GM23338 (cell line): ENCODE measurements around the gene MACO1. TPM values are rescaled to one million over a fixed set of nuclear protein-coding genes. Genes with fewer than 3 reads are reported as not detected.

ENCODE experiments used
- ATAC-seq: fragments of 200-7000 bp; cut with Tn5 transposase; 3 replicates; pipeline ENCODE4 v1.9.1; 2020
- DNase-seq: peaks from one replicate; pipeline ENCODE4 v3.0.0-alpha.2; 2015; ENCODE audit warnings: low spot score
- H2AFZ ChIP-seq: fragments of 200-600 bp; sonication (generic); 2 replicates; pipeline ENCODE4 v1.8.0; 2016; ENCODE audit warnings: antibody characterized with exemption, mild to moderate bottlenecking, moderate library complexity
- H3F3A ChIP-seq: fragments of 200-600 bp; sonication (generic); replicated peaks from 2 replicates; pipeline ENCODE4 v1.8.0; 2017; ENCODE audit warnings: antibody characterized with exemption, mixed run types, low read depth
- H3K27ac ChIP-seq: fragments of 200-600 bp; sonication (generic); 2 replicates; pipeline ENCODE4 v1.6.1; 2016; ENCODE audit warnings: low read depth
- H3K27me3 ChIP-seq: fragments of 200-600 bp; sonication (generic); 2 replicates; pipeline ENCODE4 v1.8.0; 2016; ENCODE audit warnings: mild to moderate bottlenecking, mixed run types, moderate library complexity; ENCODE audit not compliant: insufficient read depth
- H3K36me3 ChIP-seq: fragments of 200-600 bp; sonication (generic); 2 replicates; pipeline ENCODE4 v1.8.0; 2016; ENCODE audit warnings: mild to moderate bottlenecking; ENCODE audit not compliant: insufficient read depth
- H3K4me1 ChIP-seq: fragments of 200-600 bp; sonication (generic); 2 replicates; pipeline ENCODE4 v1.8.0; 2016; ENCODE audit warnings: mild to moderate bottlenecking, moderate library complexity; ENCODE audit not compliant: insufficient read depth
- H3K4me2 ChIP-seq: fragments of 200-600 bp; sonication (generic); 2 replicates; pipeline ENCODE4 v1.7.1; 2017; ENCODE audit warnings: mixed run types
- H3K4me3 ChIP-seq: fragments of 200-600 bp; sonication (generic); 2 replicates; pipeline ENCODE4 v1.6.1; 2016; ENCODE audit warnings: mixed run types
- H3K79me2 ChIP-seq: fragments of 200-600 bp; sonication (generic); replicated peaks from 2 replicates; pipeline ENCODE4 v1.8.0; 2017; ENCODE audit warnings: mild to moderate bottlenecking; ENCODE audit not compliant: insufficient read depth
- H3K9me2 ChIP-seq: fragments of 200-600 bp; sonication (generic); 2 replicates; pipeline ENCODE4 v1.8.0; 2017; ENCODE audit not compliant: insufficient read depth
- H4K20me1 ChIP-seq: fragments of 200-600 bp; sonication (generic); replicated peaks from 2 replicates; pipeline ENCODE4 v1.8.0; 2017; ENCODE audit warnings: mild to moderate bottlenecking; ENCODE audit not compliant: insufficient read depth
- H3K27ac Mint-ChIP-seq: 2 replicates; pipeline ENCODE4 v1.8.0; 2020; ENCODE audit warnings: inconsistent platforms, mild to moderate bottlenecking, moderate library complexity, mixed read lengths
- H3K27me3 Mint-ChIP-seq: 3 replicates; pipeline ENCODE4 v1.8.0; 2022; ENCODE audit warnings: low read depth, mild to moderate bottlenecking, moderate library complexity, mixed read lengths, inconsistent platforms; ENCODE audit not compliant: insufficient read depth, poor library complexity
- H3K36me3 Mint-ChIP-seq: 3 replicates; pipeline ENCODE4 v1.8.0; 2021; ENCODE audit warnings: low read depth, mild to moderate bottlenecking, inconsistent platforms, moderate library complexity, mixed read lengths
- H3K4me1 Mint-ChIP-seq: 3 replicates; pipeline ENCODE4 v1.8.0; 2020; ENCODE audit warnings: mild to moderate bottlenecking, inconsistent platforms, mixed read lengths
- H3K4me3 Mint-ChIP-seq: 3 replicates; pipeline ENCODE4 v1.8.0; 2021; ENCODE audit warnings: moderate library complexity, mild to moderate bottlenecking, inconsistent platforms, mixed read lengths
- H3K9me3 Mint-ChIP-seq: 3 replicates; pipeline ENCODE4 v1.8.0; 2020; ENCODE audit warnings: moderate library complexity, mild to moderate bottlenecking, inconsistent platforms, mixed read lengths
- CREB1 ChIP-seq: fragments of 250-450 bp; sonication (Bioruptor Pico); IDR thresholded peaks from 2 replicates; pipeline ENCODE4 v1.5.0; 2020; ENCODE audit warnings: low read depth, mild to moderate bottlenecking, moderate library complexity
- EZH2 ChIP-seq: fragments of 200-600 bp; sonication (generic); IDR thresholded peaks from one replicate; pipeline ENCODE4 v1.8.0; 2017; ENCODE audit warnings: antibody characterized with exemption, mild to moderate bottlenecking, low read depth; ENCODE audit not compliant: unreplicated experiment
- EZH2phosphoT487 ChIP-seq: fragments of 200-600 bp; sonication (generic); IDR thresholded peaks from one replicate; pipeline ENCODE4 v1.8.1; 2018; ENCODE audit warnings: antibody characterized with exemption; ENCODE audit not compliant: unreplicated experiment
- JUNB ChIP-seq: IDR thresholded peaks from one replicate; pipeline ENCODE4 v1.6.1; 2016; ENCODE audit warnings: antibody characterized with exemption; ENCODE audit not compliant: unreplicated experiment
- NANOG ChIP-seq: IDR thresholded peaks from 2 replicates; pipeline ENCODE4 v1.6.1; 2016; ENCODE audit warnings: antibody characterized with exemption, borderline replicate concordance
- POLR2AphosphoS5 ChIP-seq: IDR thresholded peaks from 2 replicates; pipeline ENCODE4 v1.6.1; 2016; ENCODE audit warnings: antibody characterized with exemption, low read depth
- STAT1 ChIP-seq: IDR thresholded peaks from one replicate; pipeline ENCODE4 v1.6.1; 2016; ENCODE audit warnings: antibody characterized with exemption; ENCODE audit not compliant: unreplicated experiment
- ZNF114 ChIP-seq: fragments of 250-450 bp; sonication (Bioruptor Pico); IDR thresholded peaks from 2 replicates; pipeline ENCODE4 v1.5.0; 2020; ENCODE audit warnings: mild to moderate bottlenecking, moderate library complexity
- ZNF331 ChIP-seq: fragments of 250-450 bp; sonication (Bioruptor Pico); IDR thresholded peaks from 2 replicates; pipeline ENCODE4 v1.5.0; 2020; ENCODE audit warnings: low read depth, mild to moderate bottlenecking, moderate library complexity
- polyA plus RNA-seq: library from polyadenylated mRNA; unstranded; fragments of >200 nt; fragmentation: Nextera tagmentation; extraction: Ambion mirVana; gene quantifications from 2 replicates; pipeline ENCODE4 v1.2.1, GENCODE V29; 2016
- total RNA-seq: library from RNA; depleted of rRNA; stranded (reverse); fragments of >200 nt; shearing (Covaris generic); gene quantifications from 2 replicates; pipeline ENCODE4 v1.2.3, GENCODE V29; 2014
- TF ChIP-seq, protein P1 (sequence below): IDR thresholded peaks from one replicate; pipeline ENCODE4 v1.6.1; 2018; ENCODE audit warnings: antibody characterized with exemption; ENCODE audit not compliant: unreplicated experiment
- TF ChIP-seq, protein P2 (sequence below): IDR thresholded peaks from 2 replicates; pipeline ENCODE4 v1.6.1; 2016; ENCODE audit warnings: antibody characterized with exemption
- TF ChIP-seq, protein P3 (sequence below), 2 experiments: fragments of 200-600 bp in 1 of 2; sonication (generic) in 1 of 2; conservative IDR thresholded peaks; 2 replicates each; pipeline versions ENCODE4 v1.5.1 to v1.6.1; 2016 to 2017; ENCODE audit warnings: antibody characterized with exemption in 2 of 2, low read depth in 2 of 2, mild to moderate bottlenecking in 2 of 2, moderate library complexity in 1 of 2

The MACO1 gene
- total and polyA plus RNA-seq, 2 experiments from 2014 or later, result 9.8 to 10.6 TPM

DNA sequence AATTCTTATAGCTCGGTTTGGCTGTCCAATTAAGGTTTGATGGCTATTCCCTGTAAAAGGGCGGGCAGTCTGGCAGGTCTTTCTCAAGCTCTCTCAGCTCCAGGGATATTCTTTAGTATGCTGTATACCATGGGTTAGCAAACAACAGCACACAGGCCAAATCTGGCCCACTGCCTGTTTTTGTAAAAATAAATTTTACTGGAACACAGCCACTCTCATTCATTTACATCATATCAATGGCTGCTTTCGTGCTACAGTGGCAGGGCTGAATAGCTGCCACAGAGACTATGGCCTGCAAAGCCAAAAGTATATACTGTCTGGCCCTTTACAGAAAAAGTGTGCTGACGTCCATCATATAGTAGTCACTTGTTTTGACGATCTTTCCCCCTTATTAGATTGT is 32.0 kb downstream of the MACO1 start (continued):
- TF ChIP-seq, protein P1, sequence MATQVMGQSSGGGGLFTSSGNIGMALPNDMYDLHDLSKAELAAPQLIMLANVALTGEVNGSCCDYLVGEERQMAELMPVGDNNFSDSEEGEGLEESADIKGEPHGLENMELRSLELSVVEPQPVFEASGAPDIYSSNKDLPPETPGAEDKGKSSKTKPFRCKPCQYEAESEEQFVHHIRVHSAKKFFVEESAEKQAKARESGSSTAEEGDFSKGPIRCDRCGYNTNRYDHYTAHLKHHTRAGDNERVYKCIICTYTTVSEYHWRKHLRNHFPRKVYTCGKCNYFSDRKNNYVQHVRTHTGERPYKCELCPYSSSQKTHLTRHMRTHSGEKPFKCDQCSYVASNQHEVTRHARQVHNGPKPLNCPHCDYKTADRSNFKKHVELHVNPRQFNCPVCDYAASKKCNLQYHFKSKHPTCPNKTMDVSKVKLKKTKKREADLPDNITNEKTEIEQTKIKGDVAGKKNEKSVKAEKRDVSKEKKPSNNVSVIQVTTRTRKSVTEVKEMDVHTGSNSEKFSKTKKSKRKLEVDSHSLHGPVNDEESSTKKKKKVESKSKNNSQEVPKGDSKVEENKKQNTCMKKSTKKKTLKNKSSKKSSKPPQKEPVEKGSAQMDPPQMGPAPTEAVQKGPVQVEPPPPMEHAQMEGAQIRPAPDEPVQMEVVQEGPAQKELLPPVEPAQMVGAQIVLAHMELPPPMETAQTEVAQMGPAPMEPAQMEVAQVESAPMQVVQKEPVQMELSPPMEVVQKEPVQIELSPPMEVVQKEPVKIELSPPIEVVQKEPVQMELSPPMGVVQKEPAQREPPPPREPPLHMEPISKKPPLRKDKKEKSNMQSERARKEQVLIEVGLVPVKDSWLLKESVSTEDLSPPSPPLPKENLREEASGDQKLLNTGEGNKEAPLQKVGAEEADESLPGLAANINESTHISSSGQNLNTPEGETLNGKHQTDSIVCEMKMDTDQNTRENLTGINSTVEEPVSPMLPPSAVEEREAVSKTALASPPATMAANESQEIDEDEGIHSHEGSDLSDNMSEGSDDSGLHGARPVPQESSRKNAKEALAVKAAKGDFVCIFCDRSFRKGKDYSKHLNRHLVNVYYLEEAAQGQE, result no peak
- TF ChIP-seq, protein P2, sequence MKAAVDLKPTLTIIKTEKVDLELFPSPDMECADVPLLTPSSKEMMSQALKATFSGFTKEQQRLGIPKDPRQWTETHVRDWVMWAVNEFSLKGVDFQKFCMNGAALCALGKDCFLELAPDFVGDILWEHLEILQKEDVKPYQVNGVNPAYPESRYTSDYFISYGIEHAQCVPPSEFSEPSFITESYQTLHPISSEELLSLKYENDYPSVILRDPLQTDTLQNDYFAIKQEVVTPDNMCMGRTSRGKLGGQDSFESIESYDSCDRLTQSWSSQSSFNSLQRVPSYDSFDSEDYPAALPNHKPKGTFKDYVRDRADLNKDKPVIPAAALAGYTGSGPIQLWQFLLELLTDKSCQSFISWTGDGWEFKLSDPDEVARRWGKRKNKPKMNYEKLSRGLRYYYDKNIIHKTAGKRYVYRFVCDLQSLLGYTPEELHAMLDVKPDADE, result no peak
- TF ChIP-seq POLR2AphosphoS5, result no peak
- TF ChIP-seq STAT1, result no peak
- no peak for TF ChIP-seq EZH2phosphoT487

DNA sequence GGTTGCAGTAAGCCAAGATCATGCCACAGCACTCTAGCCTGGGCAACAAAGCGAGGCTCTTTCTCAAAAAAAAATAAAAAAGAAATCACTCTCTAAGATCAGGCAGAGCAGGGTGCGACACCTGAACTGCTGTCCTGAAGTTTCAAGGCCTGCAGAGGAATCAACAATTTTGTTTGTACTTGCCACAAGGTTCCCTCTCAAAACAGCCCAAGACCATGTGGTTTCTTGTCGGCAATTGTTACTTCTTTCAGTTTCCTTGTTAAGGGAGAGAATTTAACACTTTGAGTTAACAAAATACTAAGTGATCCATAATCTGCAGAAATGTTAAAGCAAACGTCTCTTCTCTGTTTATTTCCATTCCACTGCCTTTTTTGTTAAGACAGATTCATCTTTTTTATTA is 36.5 kb downstream of the MACO1 start:
- no peak overlapping the region for H3K27ac ChIP-seq
- Mint-ChIP-seq H3K27ac (no peak overlapping the region), H3K4me1 (no peaks in the 10 kb centered on the region), H3K36me3 (peaks cover 3% of the 10 kb centered on the region; the same call in 1 of the 3 replicates), H3K9me3 (no peaks in the 10 kb centered on the region), H3K4me3 (no peak overlapping the region), H3K27me3 (no peaks in the 10 kb centered on the region)
- DNase-seq, result no peak
- no peak overlapping the region for H3K4me2 ChIP-seq
- no peaks in the 10 kb centered on the region for H3K27me3 ChIP-seq
- H3K9me2 ChIP-seq, result no peaks in the 10 kb centered on the region
- H3K4me1 ChIP-seq, result no peaks in the 10 kb centered on the region
- no peaks in the 10 kb centered on the region for H3K36me3 ChIP-seq
- ATAC-seq, result no peak
- no peaks in the 10 kb centered on the region; the same call in 1 of the 2 replicates for H3K79me2 ChIP-seq
- H4K20me1 ChIP-seq, result no peaks in the 10 kb centered on the region
- TF ChIP-seq POLR2AphosphoS5 (no peak), CREB1 (CRISPR knock-in tag) (no peak)
- H3F3A ChIP-seq, result no peaks in the 10 kb centered on the region
- H2AFZ ChIP-seq, result no peak overlapping the region
- no peak overlapping the region for H3K4me3 ChIP-seq

DNA sequence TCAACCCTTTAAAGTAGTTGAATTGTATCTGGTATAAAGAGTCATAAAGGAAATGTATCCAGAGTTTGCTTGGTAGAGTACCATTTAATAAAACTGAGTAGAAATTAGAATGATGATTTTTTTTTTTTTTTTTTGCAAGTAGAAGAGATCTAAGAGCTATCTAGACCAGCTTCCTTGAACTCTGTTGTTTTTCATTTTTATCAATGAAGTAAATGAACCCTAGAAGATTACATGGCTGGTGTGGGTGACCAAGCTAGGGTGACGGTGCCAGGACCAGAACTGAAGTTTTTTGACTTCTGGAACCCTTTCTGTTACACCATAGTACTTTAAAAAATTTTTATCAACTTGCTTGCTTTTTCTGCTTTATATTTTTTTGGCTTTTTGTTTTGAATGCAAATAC is 36.9 kb downstream of the MACO1 start:
- ATAC-seq, result no peak
- Histone ChIP-seq H3F3A (no peaks in the 10 kb centered on the region), H3K27me3 (no peaks in the 10 kb centered on the region), H3K4me1 (no peaks in the 10 kb centered on the region), H2AFZ (no peak overlapping the region), H4K20me1 (no peaks in the 10 kb centered on the region), H3K79me2 (no peaks in the 10 kb centered on the region; the same call in 1 of the 2 replicates), H3K4me3 (no peak overlapping the region), H3K9me2 (no peaks in the 10 kb centered on the region), H3K27ac (no peak overlapping the region), H3K4me2 (no peak overlapping the region), H3K36me3 (no peaks in the 10 kb centered on the region)
- Mint-ChIP-seq H3K27ac (no peak overlapping the region), H3K36me3 (peaks cover 3% of the 10 kb centered on the region; the same call in 1 of the 3 replicates), H3K4me3 (no peak overlapping the region), H3K27me3 (no peaks in the 10 kb centered on the region), H3K4me1 (no peaks in the 10 kb centered on the region), H3K9me3 (no peaks in the 10 kb centered on the region)
- no peak for DNase-seq
- TF ChIP-seq NANOG (no peak), ZNF331 (CRISPR knock-in tag) (no peak), JUNB (no peak), EZH2phosphoT487 (no peak), CREB1 (CRISPR knock-in tag) (no peak), ZNF114 (no peak), EZH2 (no peak), POLR2AphosphoS5 (no peak), STAT1 (no peak)
- TF ChIP-seq, protein P1, result no peak
- TF ChIP-seq, protein P3, sequence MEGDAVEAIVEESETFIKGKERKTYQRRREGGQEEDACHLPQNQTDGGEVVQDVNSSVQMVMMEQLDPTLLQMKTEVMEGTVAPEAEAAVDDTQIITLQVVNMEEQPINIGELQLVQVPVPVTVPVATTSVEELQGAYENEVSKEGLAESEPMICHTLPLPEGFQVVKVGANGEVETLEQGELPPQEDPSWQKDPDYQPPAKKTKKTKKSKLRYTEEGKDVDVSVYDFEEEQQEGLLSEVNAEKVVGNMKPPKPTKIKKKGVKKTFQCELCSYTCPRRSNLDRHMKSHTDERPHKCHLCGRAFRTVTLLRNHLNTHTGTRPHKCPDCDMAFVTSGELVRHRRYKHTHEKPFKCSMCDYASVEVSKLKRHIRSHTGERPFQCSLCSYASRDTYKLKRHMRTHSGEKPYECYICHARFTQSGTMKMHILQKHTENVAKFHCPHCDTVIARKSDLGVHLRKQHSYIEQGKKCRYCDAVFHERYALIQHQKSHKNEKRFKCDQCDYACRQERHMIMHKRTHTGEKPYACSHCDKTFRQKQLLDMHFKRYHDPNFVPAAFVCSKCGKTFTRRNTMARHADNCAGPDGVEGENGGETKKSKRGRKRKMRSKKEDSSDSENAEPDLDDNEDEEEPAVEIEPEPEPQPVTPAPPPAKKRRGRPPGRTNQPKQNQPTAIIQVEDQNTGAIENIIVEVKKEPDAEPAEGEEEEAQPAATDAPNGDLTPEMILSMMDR (conservative IDR thresholded peaks at IDR 0.05; ENCODE audit: low read depth in 2 of 2), result no peak
